CD4-positive, CD25-positive, alpha-beta regulatory T cell (primary cell): Measurements from ENCODE around the gene ZNF775. TPM values are rescaled to one million over a fixed set of nuclear protein-coding genes. Genes with fewer than 3 reads are reported as not detected.
A peak's percentile ranks its signal among the peaks of the same experiment; 100 is the strongest.

Experiments
- ATAC-seq, 2 donors: fragments of 150-1000 bp; cut with Tn5 transposase; one replicate each; pipeline ENCODE4 v1.10.0; 2021; ENCODE audit warnings: low read depth in 2 of 2, moderate number of reproducible peaks in 2 of 2, moderate library complexity in 1 of 2
- DNase-seq, 3 donors: peaks; one replicate each; pipeline versions ENCODE4 v3.0.0 to v3.0.0-alpha.2; 2012 to 2022; ENCODE audit warnings: mixed read lengths in 1 of 3
- H3K27ac ChIP-seq: one replicate; pipeline ENCODE4 v1.7.0; 2013; ENCODE audit warnings: mild to moderate bottlenecking, low read length; ENCODE audit not compliant: insufficient read depth, poor library complexity, severe bottlenecking
- H3K27me3 ChIP-seq: one replicate; pipeline ENCODE4 v1.7.0; 2013; ENCODE audit warnings: low read length; ENCODE audit not compliant: control insufficient read depth, insufficient read depth
- H3K36me3 ChIP-seq: one replicate; pipeline ENCODE4 v1.7.0; 2013; ENCODE audit warnings: mild to moderate bottlenecking, low read length, moderate library complexity; ENCODE audit not compliant: control insufficient read depth, insufficient read depth
- H3K4me1 ChIP-seq: 2 replicates; pipeline ENCODE4 v1.7.0; 2013; ENCODE audit warnings: mild to moderate bottlenecking, low read length; ENCODE audit not compliant: insufficient read depth, control insufficient read depth, poor library complexity, severe bottlenecking
- H3K4me3 ChIP-seq: one replicate; pipeline ENCODE4 v1.7.0; 2013; ENCODE audit warnings: low read depth, mild to moderate bottlenecking, low read length, moderate library complexity
- H3K9me3 ChIP-seq, 2 experiments: 1 replicate in 1 of 2; 2 replicates in 1 of 2; pipeline ENCODE4 v1.7.0; 2013; ENCODE audit warnings: low read length in 2 of 2, mild to moderate bottlenecking in 1 of 2, moderate library complexity in 1 of 2; ENCODE audit not compliant: control insufficient read depth in 2 of 2
- H3K27ac Mint-ChIP-seq, 3 donors: one replicate each; pipeline ENCODE4 v1.8.0; 2020 to 2022; ENCODE audit warnings: mild to moderate bottlenecking in 3 of 3, mixed read lengths in 3 of 3, moderate library complexity in 2 of 3
- H3K27me3 Mint-ChIP-seq: one replicate; pipeline ENCODE4 v1.8.0; 2022; ENCODE audit warnings: mild to moderate bottlenecking, mixed read lengths
- H3K36me3 Mint-ChIP-seq: one replicate; pipeline ENCODE4 v1.8.0; 2020; ENCODE audit warnings: mixed read lengths
- H3K4me1 Mint-ChIP-seq, 4 donors: one replicate each; pipeline ENCODE4 v1.8.0; 2020 to 2022; ENCODE audit warnings: mixed read lengths in 4 of 4, mild to moderate bottlenecking in 1 of 4
- H3K4me3 Mint-ChIP-seq, 4 donors: one replicate each; pipeline ENCODE4 v1.8.0; 2020 to 2022; ENCODE audit warnings: mild to moderate bottlenecking in 4 of 4, mixed read lengths in 4 of 4, moderate library complexity in 3 of 4
- H3K9me3 Mint-ChIP-seq, 7 donors: one replicate each; pipeline ENCODE4 v1.8.0; 2020 to 2022; ENCODE audit warnings: mixed read lengths in 7 of 7, mild to moderate bottlenecking in 3 of 7, moderate library complexity in 2 of 7
- polyA plus RNA-seq, 4 donors: library from polyadenylated mRNA; unstranded; fragments of 300-500 nt; fragmentation: Illumina TruSeq; gene quantifications; one replicate each; pipeline ENCODE4 v1.2.3, GENCODE V29; 2021
- total RNA-seq: library from RNA; stranded (reverse); gene quantifications from one replicate; pipeline ENCODE4 v1.2.3, GENCODE V29; 2022

ZNF775 gene
- total and polyA plus RNA-seq, 5 donors from 2014 or later = 2.2 to 7.6 (median 2.9) TPM

DNA sequence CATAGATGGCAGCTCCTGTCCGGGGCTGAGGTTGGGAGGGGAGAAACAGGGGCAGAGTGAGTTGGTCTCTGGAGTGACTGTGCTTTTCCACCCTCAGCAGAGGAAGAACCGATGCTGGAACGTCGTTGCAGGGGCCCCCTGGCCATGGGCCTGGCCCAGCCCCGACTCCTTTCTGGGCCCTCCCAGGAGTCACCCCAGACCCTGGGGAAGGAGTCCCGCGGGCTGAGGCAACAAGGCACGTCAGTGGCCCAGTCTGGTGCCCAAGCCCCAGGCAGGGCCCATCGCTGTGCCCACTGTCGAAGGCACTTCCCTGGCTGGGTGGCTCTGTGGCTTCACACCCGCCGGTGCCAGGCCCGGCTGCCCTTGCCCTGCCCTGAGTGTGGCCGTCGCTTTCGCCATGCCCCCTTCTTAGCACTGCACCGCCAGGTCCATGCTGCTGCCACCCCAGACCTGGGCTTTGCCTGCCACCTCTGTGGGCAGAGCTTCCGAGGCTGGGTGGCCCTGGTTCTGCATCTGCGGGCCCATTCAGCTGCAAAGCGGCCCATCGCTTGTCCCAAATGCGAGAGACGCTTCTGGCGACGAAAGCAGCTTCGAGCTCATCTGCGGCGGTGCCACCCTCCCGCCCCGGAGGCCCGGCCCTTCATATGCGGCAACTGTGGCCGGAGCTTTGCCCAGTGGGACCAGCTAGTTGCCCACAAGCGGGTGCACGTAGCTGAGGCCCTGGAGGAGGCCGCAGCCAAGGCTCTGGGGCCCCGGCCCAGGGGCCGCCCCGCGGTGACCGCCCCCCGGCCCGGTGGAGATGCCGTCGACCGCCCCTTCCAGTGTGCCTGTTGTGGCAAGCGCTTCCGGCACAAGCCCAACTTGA lies 7.8 kb upstream of the ZNF775 start:
- Histone ChIP-seq H3K4me1 (peaks cover 23% of the 10 kb centered on the region), H3K27me3 (no peaks in the 10 kb centered on the region), H3K4me3 (no peak overlapping the region), H3K27ac (no peak overlapping the region), H3K36me3 (peaks cover 4% of the 10 kb centered on the region), H3K9me3 (no peaks in the 10 kb centered on the region)
- ATAC-seq = no peak
- peaks cover 7 to 56% (median 27%) of the 10 kb centered on the region in 4 donors for H3K4me1 Mint-ChIP-seq
- no peak overlapping the region for H3K27ac Mint-ChIP-seq
- no peak for DNase-seq
- peak overlapping the region in 1 of 4 donors; percentile 88 for H3K4me3 Mint-ChIP-seq
- H3K27me3 Mint-ChIP-seq = no peaks in the 10 kb centered on the region
- H3K36me3 Mint-ChIP-seq = peaks cover 15% of the 10 kb centered on the region
- peaks cover 0 to 2% (median 0%) of the 10 kb centered on the region in 7 donors for H3K9me3 Mint-ChIP-seq

DNA sequence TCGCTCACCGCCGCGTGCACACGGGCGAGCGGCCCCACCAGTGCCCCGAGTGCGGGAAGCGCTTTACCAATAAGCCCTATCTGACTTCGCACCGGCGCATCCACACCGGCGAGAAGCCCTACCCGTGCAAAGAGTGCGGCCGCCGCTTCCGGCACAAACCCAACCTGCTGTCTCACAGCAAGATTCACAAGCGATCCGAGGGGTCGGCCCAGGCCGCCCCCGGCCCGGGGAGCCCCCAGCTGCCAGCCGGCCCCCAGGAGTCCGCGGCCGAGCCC lies 7.2 kb upstream of the ZNF775 start:
- peaks cover 23% of the 10 kb centered on the region for H3K4me1 ChIP-seq
- H3K4me3 ChIP-seq = no peak overlapping the region
- Mint-ChIP-seq H3K4me3 (no peak overlapping the region), H3K36me3 (peaks cover 15% of the 10 kb centered on the region), H3K27ac (no peak overlapping the region), H3K4me1 (peaks cover 7 to 58% (median 29%) of the 10 kb centered on the region in 4 donors), H3K27me3 (no peaks in the 10 kb centered on the region), H3K9me3 (peaks cover 0 to 2% (median 0%) of the 10 kb centered on the region in 7 donors)
- DNase-seq (no peak), ATAC-seq (no peak)
- H3K27me3 ChIP-seq = no peaks in the 10 kb centered on the region
- no peaks in the 10 kb centered on the region for H3K9me3 ChIP-seq
- H3K27ac ChIP-seq = no peak overlapping the region
- peaks cover 4% of the 10 kb centered on the region for H3K36me3 ChIP-seq

DNA sequence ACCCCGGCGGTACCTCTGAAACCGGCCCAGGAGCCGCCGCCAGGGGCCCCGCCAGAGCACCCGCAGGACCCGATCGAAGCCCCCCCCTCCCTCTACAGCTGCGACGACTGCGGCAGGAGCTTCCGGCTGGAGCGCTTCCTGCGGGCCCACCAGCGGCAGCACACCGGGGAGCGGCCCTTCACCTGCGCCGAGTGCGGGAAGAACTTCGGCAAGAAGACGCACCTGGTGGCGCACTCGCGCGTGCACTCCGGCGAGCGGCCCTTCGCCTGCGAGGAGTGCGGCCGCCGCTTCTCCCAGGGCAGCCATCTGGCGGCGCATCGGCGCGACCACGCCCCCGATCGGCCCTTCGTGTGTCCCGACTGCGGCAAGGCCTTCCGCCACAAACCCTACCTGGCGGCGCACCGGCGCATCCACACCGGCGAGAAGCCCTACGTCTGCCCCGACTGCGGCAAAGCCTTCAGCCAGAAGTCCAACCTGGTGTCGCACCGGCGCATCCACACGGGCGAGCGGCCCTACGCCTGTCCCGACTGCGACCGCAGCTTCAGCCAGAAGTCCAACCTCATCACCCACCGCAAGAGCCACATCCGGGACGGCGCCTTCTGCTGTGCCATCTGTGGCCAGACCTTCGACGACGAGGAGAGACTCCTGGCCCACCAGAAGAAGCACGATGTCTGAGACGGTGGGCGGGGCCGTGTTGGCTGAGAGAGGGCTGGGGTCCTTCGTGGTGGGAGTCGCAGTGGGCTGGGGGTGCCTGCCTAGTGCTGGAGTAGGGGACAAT lies 6.7 kb upstream of the ZNF775 start:
- H3K9me3 Mint-ChIP-seq = peaks cover 0 to 2% (median 0%) of the 10 kb centered on the region in 7 donors
- H3K27ac Mint-ChIP-seq = no peak overlapping the region
- Histone ChIP-seq H3K9me3 (no peaks in the 10 kb centered on the region), H3K4me3 (no peak overlapping the region), H3K36me3 (peaks cover 4% of the 10 kb centered on the region), H3K27me3 (no peaks in the 10 kb centered on the region), H3K27ac (no peak overlapping the region), H3K4me1 (peaks cover 23% of the 10 kb centered on the region)
- H3K4me1 Mint-ChIP-seq = peaks cover 7 to 58% (median 30%) of the 10 kb centered on the region in 4 donors
- peak overlapping the region in 1 of 4 donors; percentile 82 for H3K4me3 Mint-ChIP-seq
- peaks cover 15% of the 10 kb centered on the region for H3K36me3 Mint-ChIP-seq
- no peak for DNase-seq
- ATAC-seq = no peak
- no peaks in the 10 kb centered on the region for H3K27me3 Mint-ChIP-seq

DNA sequence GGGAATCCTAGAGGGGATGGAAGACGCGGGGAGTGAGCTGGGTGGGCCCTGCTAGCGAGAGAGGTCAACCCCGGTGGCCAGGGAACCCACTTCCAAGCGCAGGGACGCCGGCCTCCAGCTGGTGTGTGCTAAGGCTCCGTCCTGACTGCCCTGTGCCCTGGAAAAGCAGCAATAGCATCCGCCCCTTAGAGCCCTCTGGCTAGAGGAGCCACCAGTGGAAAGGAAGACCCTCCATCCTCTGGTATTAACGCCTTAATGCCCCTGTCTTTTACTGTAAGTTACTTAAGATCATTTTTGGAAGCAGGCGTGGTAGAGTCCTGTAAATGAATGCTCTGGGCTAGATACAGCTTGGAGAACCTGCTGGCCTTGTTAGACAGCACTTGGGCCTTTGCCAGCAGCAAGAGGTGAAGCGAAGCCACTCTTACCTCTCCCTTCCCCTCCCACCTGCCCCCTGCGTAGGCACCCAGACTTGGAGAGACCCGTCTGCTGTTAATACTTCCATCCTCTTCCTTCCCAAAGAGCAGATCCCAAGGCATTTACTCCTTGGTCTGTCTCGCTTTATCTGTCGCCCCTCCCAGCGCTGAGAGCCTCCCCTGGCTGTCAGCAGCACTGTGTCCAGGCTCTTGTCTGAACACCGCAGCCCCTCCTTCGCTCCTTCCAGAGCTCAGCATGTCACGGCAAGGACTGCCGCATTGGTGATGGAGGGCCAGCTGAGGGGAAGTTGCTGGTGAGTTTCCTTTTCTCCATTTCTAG lies 5.9 kb upstream of the ZNF775 start:
- H3K9me3 ChIP-seq = no peaks in the 10 kb centered on the region
- ATAC-seq (no peak), DNase-seq (no peak)
- peaks cover 24% of the 10 kb centered on the region for H3K4me1 ChIP-seq
- H3K4me3 ChIP-seq = no peak overlapping the region
- Mint-ChIP-seq H3K36me3 (peaks cover 15% of the 10 kb centered on the region), H3K27me3 (no peaks in the 10 kb centered on the region), H3K4me1 (peaks cover 7 to 60% (median 33%) of the 10 kb centered on the region in 4 donors), H3K27ac (peak overlapping the region in 2 of 3 donors; percentile 42 to 67), H3K4me3 (peak overlapping the region in 2 of 4 donors; percentile 52 to 82), H3K9me3 (peaks cover 0 to 2% (median 0%) of the 10 kb centered on the region in 7 donors)
- no peaks in the 10 kb centered on the region for H3K27me3 ChIP-seq
- no peak overlapping the region for H3K27ac ChIP-seq
- H3K36me3 ChIP-seq = peaks cover 4% of the 10 kb centered on the region

DNA sequence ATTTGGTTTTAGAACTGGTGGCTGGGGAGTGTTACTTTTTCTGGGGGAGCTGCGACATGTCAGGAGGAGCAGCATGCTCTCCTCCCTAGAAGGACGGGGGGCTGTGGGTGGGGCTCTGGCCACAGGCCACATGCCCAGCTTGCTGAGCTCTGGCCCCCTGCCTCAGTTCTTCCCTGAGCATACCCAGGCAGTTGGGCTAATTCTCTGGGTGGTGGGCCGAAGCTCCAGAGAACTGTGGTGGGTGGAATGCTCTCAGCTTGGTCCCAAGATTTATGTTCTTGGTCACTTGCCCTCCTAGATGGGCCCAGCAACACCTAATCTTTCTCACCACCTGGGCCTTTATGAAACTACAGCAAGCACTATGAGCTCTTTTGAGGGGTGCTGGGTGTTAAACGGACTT lies 5.1 kb upstream of the ZNF775 start:
- Mint-ChIP-seq H3K36me3 (peaks cover 15% of the 10 kb centered on the region), H3K4me1 (peaks cover 7 to 63% (median 34%) of the 10 kb centered on the region in 4 donors), H3K9me3 (peaks cover 0 to 2% (median 0%) of the 10 kb centered on the region in 7 donors), H3K27me3 (no peaks in the 10 kb centered on the region), H3K27ac (no peak overlapping the region), H3K4me3 (peak overlapping the region in 1 of 4 donors; percentile 82)
- ATAC-seq (no peak), DNase-seq (no peak)
- no peaks in the 10 kb centered on the region for H3K27me3 ChIP-seq
- H3K4me3 ChIP-seq = no peak overlapping the region
- no peak overlapping the region for H3K27ac ChIP-seq
- H3K4me1 ChIP-seq = peaks cover 25% of the 10 kb centered on the region
- H3K9me3 ChIP-seq = no peaks in the 10 kb centered on the region
- H3K36me3 ChIP-seq = peaks cover 4% of the 10 kb centered on the region

DNA sequence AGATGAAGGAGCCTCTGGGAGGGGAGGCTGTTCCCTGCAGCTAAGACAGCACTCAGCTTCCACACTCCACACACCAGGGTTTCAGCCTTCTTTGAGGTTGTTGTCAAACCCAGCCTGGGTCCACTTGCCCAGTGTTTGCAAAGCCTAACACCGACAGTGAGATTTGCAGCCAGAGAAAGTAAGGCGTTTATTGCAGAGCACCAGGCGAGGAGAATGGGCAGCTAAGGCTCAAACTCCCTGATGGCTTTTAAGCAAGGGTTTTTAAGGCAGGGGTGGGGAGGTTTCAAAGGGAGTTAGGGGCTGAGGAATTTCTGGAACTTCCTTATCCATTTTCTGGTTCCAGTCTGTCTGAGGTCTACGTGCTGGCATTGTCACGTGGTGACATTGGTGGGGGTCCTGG lies 4.7 kb upstream of the ZNF775 start:
- no peak overlapping the region for H3K27ac ChIP-seq
- Mint-ChIP-seq H3K27ac (no peak overlapping the region), H3K4me1 (peaks cover 7 to 58% (median 32%) of the 10 kb centered on the region in 4 donors), H3K9me3 (peaks cover 0 to 2% (median 0%) of the 10 kb centered on the region in 7 donors), H3K36me3 (peaks cover 15% of the 10 kb centered on the region), H3K4me3 (peak overlapping the region in 1 of 4 donors; percentile 82), H3K27me3 (no peaks in the 10 kb centered on the region)
- H3K27me3 ChIP-seq = no peaks in the 10 kb centered on the region
- peaks cover 4% of the 10 kb centered on the region for H3K36me3 ChIP-seq
- peaks cover 24% of the 10 kb centered on the region for H3K4me1 ChIP-seq
- DNase-seq (no peak), ATAC-seq (no peak)
- H3K4me3 ChIP-seq = no peak overlapping the region
- H3K9me3 ChIP-seq = no peaks in the 10 kb centered on the region
